HepG2 (cell line): ENCODE measurements around the gene ENDOG. TPM values are rescaled to one million over a fixed set of nuclear protein-coding genes. Genes with fewer than 3 reads are reported as not detected.

ENCODE experiments used
- ATAC-seq: fragments of 200-7000 bp; cut with Tn5 transposase; 3 replicates; pipeline ENCODE4 v1.9.1; 2020; ENCODE audit warnings: mild to moderate bottlenecking, moderate library complexity
- BruUV-seq: library from RNA; stranded (reverse); fragments of 400-500 nt; replicated peaks from 2 replicates; lab custom pipeline; 2021; lab: Mats Ljungman, UMichigan
- CTCF ChIA-PET: fragments of 300-600 bp; formaldehyde crosslinking; extraction: SDS; loops from one replicate; lab custom pipeline; 2021; ENCODE audit warnings: low total read pairs, inconsistent platforms, low intra/inter-chr PET ratio; lab: Yijun Ruan, JAX
- POLR2A ChIA-PET: fragments of 350-600 bp; sonication (Branson Sonifier 250); formaldehyde crosslinking; loops from one replicate; lab custom pipeline; 2020; ENCODE audit warnings: antibody characterized with exemption, inconsistent platforms; lab: Yijun Ruan, JAX
- DNase-seq: peaks from one replicate; pipeline ENCODE4 v3.0.0-alpha.2; 2015; ENCODE audit warnings: low spot score
- FAIRE-seq: peaks from 3 replicates; lab custom pipeline; 2011; peaks lifted over from hg19 to GRCh38; lab: Jason Lieb, UNC
- H2AFZ ChIP-seq: one replicate; pipeline ENCODE4 v1.6.1; 2011; ENCODE audit warnings: low read length, inconsistent platforms
- H3K27ac ChIP-seq: fragments of 300-600 bp; 3 replicates; pipeline ENCODE4 v1.8.0; 2011; ENCODE audit warnings: mixed run types, mild to moderate bottlenecking, mixed read lengths, low read length, inconsistent platforms; ENCODE audit not compliant: insufficient read depth; ENCODE audit errors: extremely low read length
- H3K27me3 ChIP-seq, 2 experiments: fragments of 200-600 bp in 1 of 2; 2 replicates in 1 of 2; 3 replicates in 1 of 2; pipeline versions ENCODE4 v1.6.0 to v1.8.0; 2011; ENCODE audit warnings: low read length in 2 of 2, mild to moderate bottlenecking in 2 of 2, moderate library complexity in 2 of 2, inconsistent platforms in 1 of 2; ENCODE audit not compliant: insufficient read depth in 2 of 2, control insufficient read depth in 1 of 2
- H3K36me3 ChIP-seq, 2 experiments: fragments of 200-600 bp in 1 of 2; replicated peaks in 1 of 2; 2 replicates in 1 of 2; 3 replicates in 1 of 2; pipeline versions ENCODE4 v1.5.1 to v1.8.0; 2011; ENCODE audit warnings: low read length in 2 of 2, inconsistent platforms in 1 of 2; ENCODE audit not compliant: insufficient read depth in 2 of 2, control insufficient read depth in 1 of 2
- H3K4me1 ChIP-seq: 2 replicates; pipeline ENCODE4 v1.5.1; 2012; ENCODE audit warnings: low read length, inconsistent platforms; ENCODE audit not compliant: insufficient read depth
- H3K4me2 ChIP-seq: 2 replicates; pipeline ENCODE4 v1.6.0; 2011; ENCODE audit warnings: low read depth, low read length, inconsistent platforms
- H3K4me3 ChIP-seq, 3 experiments: fragments of 200-600 bp in 1 of 3; sonication (generic), shearing (Covaris generic) in 1 of 3; replicated peaks in 1 of 3; 2 replicates each; pipeline ENCODE4 v1.5.1; 2011 to 2016; ENCODE audit warnings: low read length in 3 of 3, inconsistent platforms in 2 of 3, low read depth in 2 of 3, mild to moderate bottlenecking in 2 of 3, control low read depth in 1 of 3, mixed read lengths in 1 of 3; ENCODE audit not compliant: insufficient read depth in 1 of 3
- H3K79me2 ChIP-seq: one replicate; pipeline ENCODE4 v1.6.1; 2011; ENCODE audit warnings: low read length, inconsistent platforms; ENCODE audit not compliant: insufficient read depth
- H3K9ac ChIP-seq: 2 replicates; pipeline ENCODE4 v1.6.0; 2011; ENCODE audit warnings: mild to moderate bottlenecking, low read depth, low read length, inconsistent platforms; ENCODE audit not compliant: insufficient read depth
- H3K9me3 ChIP-seq: 2 replicates; pipeline ENCODE4 v1.5.1; 2012; ENCODE audit warnings: mild to moderate bottlenecking, low read length
- H4K20me1 ChIP-seq: 2 replicates; pipeline ENCODE4 v1.6.0; 2011; ENCODE audit warnings: inconsistent platforms, mild to moderate bottlenecking, low read length, moderate library complexity; ENCODE audit not compliant: insufficient read depth
- KLF16 ChIP-seq, 2 experiments: sonication (generic) in 1 of 2; formaldehyde crosslinking in 1 of 2; IDR thresholded peaks; 2 replicates each; pipeline versions ENCODE4 v1.6.1 to v1.8.0; 2016 to 2023; ENCODE audit warnings: missing genetic modification reagents in 2 of 2, missing compliant biosample characterization in 1 of 2
- POLR2AphosphoS5 ChIP-seq: IDR thresholded peaks from 2 replicates; pipeline ENCODE4 v1.6.1; 2012; ENCODE audit warnings: low read depth, low read length
- SOX13 ChIP-seq, 3 experiments: fragments of 450-650 bp in 1 of 3; sonication (generic) in 1 of 3; formaldehyde crosslinking in 1 of 3; IDR thresholded peaks in 2 of 3; conservative IDR thresholded peaks in 1 of 3; 2 replicates each; pipeline versions ENCODE4 v1.5.0 to v1.6.1; 2016 to 2020; ENCODE audit warnings: antibody characterized with exemption in 1 of 3, mild to moderate bottlenecking in 1 of 3, missing compliant biosample characterization in 1 of 3, missing genetic modification reagents in 1 of 3, moderate library complexity in 1 of 3
- TRIM24 ChIP-seq: sonication (generic); formaldehyde crosslinking; IDR thresholded peaks from 2 replicates; pipeline ENCODE4 v1.8.0; 2022; ENCODE audit warnings: mild to moderate bottlenecking, missing genetic modification reagents
- ZFP41 ChIP-seq: sonication (generic); formaldehyde crosslinking; IDR thresholded peaks from 2 replicates; pipeline ENCODE4 v1.4.0; 2020; ENCODE audit warnings: mild to moderate bottlenecking, missing genetic modification reagents, borderline replicate concordance
- ZNF138 ChIP-seq: sonication (generic); formaldehyde crosslinking; IDR thresholded peaks from 2 replicates; pipeline ENCODE4 v1.5.0; 2020; ENCODE audit warnings: mild to moderate bottlenecking, low read depth, missing genetic modification reagents
- ZNF20 ChIP-seq: sonication (generic); formaldehyde crosslinking; IDR thresholded peaks from 2 replicates; pipeline ENCODE4 v1.4.0; 2020; ENCODE audit warnings: mild to moderate bottlenecking, moderate library complexity, missing genetic modification reagents
- WGBS: methylation state at CpG from one replicate; pipeline ENCODE4 v1.1.6; 2017; ENCODE audit warnings: low lambda C conversion rate; 5-methylcytosine and 5-hydroxymethylcytosine counted together
- in situ Hi-C: cut with HindIII; loops from 2 replicates; pipeline ENCODE4 v1.10.0; 2017; ENCODE audit warnings: low pct_unique_long_range_greater_than_20kb; ENCODE audit not compliant: extremely low pct_ligation_motif_present
- intact Hi-C: fragments of 100-400 bp; cut with micrococcal nuclease; formaldehyde crosslinking; loops from one replicate; pipeline ENCODE4 v1.10.0; 2022; ENCODE audit not compliant: unreplicated experiment
- polyA plus RNA-seq, 8 experiments: library from polyadenylated mRNA; depleted of rRNA in 3 of 8; stranded (reverse) in 7 of 8; unstranded in 1 of 8; fragments of >200 nt; fragmentation: Illumina TruSeq in 4 of 8; extraction: Trizol in 4 of 8; gene quantifications; 2 replicates each; pipeline versions ENCODE4 v1.2.1 to v1.2.3, GENCODE V29; 2011 to 2016; ENCODE audit warnings: low read depth in 4 of 8, missing spikeins in 1 of 8, mixed read lengths in 1 of 8; ENCODE audit not compliant: insufficient read depth in 1 of 8
- total RNA-seq, 5 experiments: library from RNA; depleted of rRNA; stranded (reverse); fragments of >200 nt; fragmentation: Illumina TruSeq; extraction: Trizol; gene quantifications; 2 replicates each; pipeline ENCODE4 v1.2.3, GENCODE V29; 2016; ENCODE audit warnings: low read depth in 1 of 5
- TF ChIP-seq, protein P1 (sequence below): sonication (generic); formaldehyde crosslinking; IDR thresholded peaks from 2 replicates; pipeline ENCODE4 v1.4.0; 2020; ENCODE audit warnings: missing genetic modification reagents

Gene ENDOG
- total and polyA plus RNA-seq, 2 of the 13 experiments (the other 11 are each of a cell fraction or from before 2014, with no cell fraction given), result 26.3 to 28.8 TPM

DNA sequence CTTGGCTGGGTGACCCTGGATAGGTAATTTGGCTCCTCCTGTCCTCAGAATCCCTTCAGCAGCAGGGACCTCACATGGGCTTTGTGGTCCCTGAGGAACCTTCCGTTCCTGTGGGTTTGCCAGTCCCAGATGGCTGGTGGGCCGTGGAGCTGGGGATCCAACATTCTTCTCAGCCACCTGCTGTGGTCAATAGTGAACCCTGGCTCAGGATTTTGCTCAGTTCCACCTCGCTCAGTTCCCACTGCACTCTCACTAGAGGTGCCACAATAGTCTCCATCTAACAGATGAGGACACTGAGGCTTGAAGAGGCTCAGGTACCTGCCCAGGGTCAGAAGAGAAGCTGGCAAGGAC, 28.4 kb downstream of the ENDOG start:
- H3K9me3 ChIP-seq, result peaks cover 5% of the 10 kb centered on the region
- peaks cover 10% of the 10 kb centered on the region; the same call in 1 of the 2 replicates for H4K20me1 ChIP-seq
- no peak for FAIRE-seq
- no peaks in the 10 kb centered on the region for H3K27me3 ChIP-seq
- peaks cover 0 to 13% of the 10 kb centered on the region in 2 experiments for H3K36me3 ChIP-seq
- no peak for DNase-seq
- in situ Hi-C loops, result no loop called here
- intact Hi-C loops, result no loop called here
- no TSS peak for BruUV-seq
- H3K9ac ChIP-seq, result no peak overlapping the region
- peaks cover 19% of the 10 kb centered on the region for H3K79me2 ChIP-seq
- 100% methylated on average over 3 of the region's 3 CpGs for WGBS
- H2AFZ ChIP-seq, result no peak overlapping the region
- H3K4me3 ChIP-seq, result no peak overlapping the region
- TF ChIP-seq, protein P1, sequence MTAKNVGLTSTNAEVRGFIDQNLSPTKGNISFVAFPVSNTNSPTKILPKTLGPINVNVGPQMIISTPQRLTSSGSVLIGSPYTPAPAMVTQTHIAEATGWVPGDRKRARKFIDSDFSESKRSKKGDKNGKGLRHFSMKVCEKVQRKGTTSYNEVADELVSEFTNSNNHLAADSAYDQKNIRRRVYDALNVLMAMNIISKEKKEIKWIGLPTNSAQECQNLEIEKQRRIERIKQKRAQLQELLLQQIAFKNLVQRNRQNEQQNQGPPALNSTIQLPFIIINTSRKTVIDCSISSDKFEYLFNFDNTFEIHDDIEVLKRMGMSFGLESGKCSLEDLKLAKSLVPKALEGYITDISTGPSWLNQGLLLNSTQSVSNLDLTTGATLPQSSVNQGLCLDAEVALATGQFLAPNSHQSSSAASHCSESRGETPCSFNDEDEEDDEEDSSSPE (CRISPR knock-in tag), result no peak
- TF ChIP-seq KLF16 (CRISPR knock-in tag; IDR thresholded peaks at IDR 0.05) (no peak), ZNF20 (CRISPR knock-in tag) (no peak), POLR2AphosphoS5 (no peak), TRIM24 (CRISPR knock-in tag) (no peak), ZFP41 (CRISPR knock-in tag) (no peak), SOX13 (IDR thresholded peaks at IDR 0.05) (no peak), SOX13 (CRISPR knock-in tag; conservative IDR thresholded peaks at IDR 0.05 in 1 of 2, IDR thresholded peaks at IDR 0.05 in 1 of 2) (no peak), ZNF138 (no peak)
- peaks cover 57% of the 10 kb centered on the region for H3K4me1 ChIP-seq
- peak overlapping the region; percentile 33 for H3K27ac ChIP-seq
- ChIA-PET CTCF (no interaction called here), POLR2A (interaction anchor here (1.1 to 2.5 kb wide), 2 partner anchors 17 to 29 kb away, joined by 4 to 12 read pairs; partner anchors contain the start of gene SPOUT1)
- H3K4me2 ChIP-seq, result no peak overlapping the region
- ATAC-seq, result no peak
